ENCODE measurements around the gene GADD45G. TPM values are rescaled to one million over a fixed set of nuclear protein-coding genes. Genes with fewer than 3 reads are reported as not detected.

The GADD45G gene
- polyA plus RNA-seq, 3 donors: 1.1 to 9.0 (median 1.3) TPM

- no peak overlapping the region for H3K4me3 Mint-ChIP-seq
- TF ChIP-seq, protein P1, sequence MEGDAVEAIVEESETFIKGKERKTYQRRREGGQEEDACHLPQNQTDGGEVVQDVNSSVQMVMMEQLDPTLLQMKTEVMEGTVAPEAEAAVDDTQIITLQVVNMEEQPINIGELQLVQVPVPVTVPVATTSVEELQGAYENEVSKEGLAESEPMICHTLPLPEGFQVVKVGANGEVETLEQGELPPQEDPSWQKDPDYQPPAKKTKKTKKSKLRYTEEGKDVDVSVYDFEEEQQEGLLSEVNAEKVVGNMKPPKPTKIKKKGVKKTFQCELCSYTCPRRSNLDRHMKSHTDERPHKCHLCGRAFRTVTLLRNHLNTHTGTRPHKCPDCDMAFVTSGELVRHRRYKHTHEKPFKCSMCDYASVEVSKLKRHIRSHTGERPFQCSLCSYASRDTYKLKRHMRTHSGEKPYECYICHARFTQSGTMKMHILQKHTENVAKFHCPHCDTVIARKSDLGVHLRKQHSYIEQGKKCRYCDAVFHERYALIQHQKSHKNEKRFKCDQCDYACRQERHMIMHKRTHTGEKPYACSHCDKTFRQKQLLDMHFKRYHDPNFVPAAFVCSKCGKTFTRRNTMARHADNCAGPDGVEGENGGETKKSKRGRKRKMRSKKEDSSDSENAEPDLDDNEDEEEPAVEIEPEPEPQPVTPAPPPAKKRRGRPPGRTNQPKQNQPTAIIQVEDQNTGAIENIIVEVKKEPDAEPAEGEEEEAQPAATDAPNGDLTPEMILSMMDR (IDR thresholded peaks at IDR 0.05): no peak
- H3K4me1 ChIP-seq (ENCODE audit: control insufficient read depth in 1 of 2, insufficient read depth in 2 of 2, low read length in 2 of 2): peaks cover 1 to 3% of the 10 kb centered on the region in 2 donors
- WGBS (ENCODE audit: insufficient coverage): 93% methylated on average over 4 of the region's 7 CpGs
- no peak overlapping the region for H3K9ac ChIP-seq (ENCODE audit: insufficient read depth, low read length, poor library complexity, severe bottlenecking)
- no peak overlapping the region for H3K4me3 ChIP-seq (replicated peaks in 1 of 3; ENCODE audit: low read depth in 2 of 3, low read length in 3 of 3)
- H3K27ac Mint-ChIP-seq: no peak overlapping the region
- no peaks in the 10 kb centered on the region for H3K36me3 Mint-ChIP-seq
- DNase-seq: no peak
- peaks cover 17% of the 10 kb centered on the region for H3K4me1 Mint-ChIP-seq
- H3K4me2 ChIP-seq (replicated peaks; ENCODE audit: extremely low read depth, low read length, poor library complexity, severe bottlenecking): no peak overlapping the region
- H3K79me2 ChIP-seq (ENCODE audit: insufficient read depth, low read length): no peaks in the 10 kb centered on the region
- H3K9me3 Mint-ChIP-seq: no peaks in the 10 kb centered on the region
- no peaks in the 10 kb centered on the region for H4K20me1 ChIP-seq (ENCODE audit: insufficient read depth, low read length)
- H3K27ac ChIP-seq (ENCODE audit: low read depth in 1 of 2, low read length in 2 of 2): no peak overlapping the region
- H3K9me3 ChIP-seq (replicated peaks in 1 of 2; ENCODE audit: control insufficient read depth in 1 of 2, insufficient read depth in 1 of 2, low read length in 2 of 2): no peaks in the 10 kb centered on the region
- no peaks in the 10 kb centered on the region for H3K36me3 ChIP-seq (replicated peaks in 1 of 2; ENCODE audit: control insufficient read depth in 1 of 2, insufficient read depth in 2 of 2, low read length in 2 of 2)
- H3K27me3 ChIP-seq (ENCODE audit: control insufficient read depth in 2 of 2, insufficient read depth in 2 of 2, low read length in 2 of 2): no peaks in the 10 kb centered on the region
- H2AFZ ChIP-seq (ENCODE audit: insufficient read depth, low read depth, low read length, poor library complexity, severe bottlenecking): no peak overlapping the region
- intact Hi-C loops (cut with micrococcal nuclease): no loop called here
- peaks cover 14 to 24% (median 16%) of the 10 kb centered on the region in 3 donors for H3K27me3 Mint-ChIP-seq (ENCODE audit: low read depth in 3 of 3)
Observed at GRCh38 chr9:89654025-89654662, 49.3 kb downstream of the GADD45G start.

GRCh38 chr9:89655056-89655989 is 50.5 kb downstream of the GADD45G start:
- H3K36me3 Mint-ChIP-seq: no peaks in the 10 kb centered on the region
- TF ChIP-seq, protein P1 (IDR thresholded peaks at IDR 0.05): no peak
- intact Hi-C loops (cut with micrococcal nuclease): no loop called here
- H3K9me3 Mint-ChIP-seq: no peaks in the 10 kb centered on the region
- no peak overlapping the region for H2AFZ ChIP-seq (ENCODE audit: insufficient read depth, low read depth, low read length, poor library complexity, severe bottlenecking)
- H3K4me3 Mint-ChIP-seq: no peak overlapping the region
- 94% methylated on average over 17 of the region's 17 CpGs for WGBS (ENCODE audit: insufficient coverage)
- peak overlapping the region in 1 of 7 donors; percentile 52 for H3K27ac Mint-ChIP-seq
- peaks cover 11 to 24% (median 18%) of the 10 kb centered on the region in 3 donors for H3K27me3 Mint-ChIP-seq (ENCODE audit: low read depth in 3 of 3)
- H3K79me2 ChIP-seq (ENCODE audit: insufficient read depth, low read length): no peaks in the 10 kb centered on the region
- H3K27ac ChIP-seq (ENCODE audit: low read depth in 1 of 2, low read length in 2 of 2): no peak overlapping the region
- DNase-seq: no peak
- H3K9me3 ChIP-seq (replicated peaks in 1 of 2; ENCODE audit: control insufficient read depth in 1 of 2, insufficient read depth in 1 of 2, low read length in 2 of 2): no peaks in the 10 kb centered on the region
- H4K20me1 ChIP-seq (ENCODE audit: insufficient read depth, low read length): no peaks in the 10 kb centered on the region
- H3K4me1 ChIP-seq (ENCODE audit: control insufficient read depth in 1 of 2, insufficient read depth in 2 of 2, low read length in 2 of 2): peaks cover 13 to 15% of the 10 kb centered on the region in 2 donors
- no peak overlapping the region for H3K4me3 ChIP-seq (replicated peaks in 1 of 3; ENCODE audit: low read depth in 2 of 3, low read length in 3 of 3)
- H3K4me1 Mint-ChIP-seq: peaks cover 29% of the 10 kb centered on the region
- H3K9ac ChIP-seq (ENCODE audit: insufficient read depth, low read length, poor library complexity, severe bottlenecking): no peak overlapping the region
- H3K4me2 ChIP-seq (replicated peaks; ENCODE audit: extremely low read depth, low read length, poor library complexity, severe bottlenecking): no peak overlapping the region
- no peaks in the 10 kb centered on the region for H3K36me3 ChIP-seq (replicated peaks in 1 of 2; ENCODE audit: control insufficient read depth in 1 of 2, insufficient read depth in 2 of 2, low read length in 2 of 2)
- H3K27me3 ChIP-seq (ENCODE audit: control insufficient read depth in 2 of 2, insufficient read depth in 2 of 2, low read length in 2 of 2): no peaks in the 10 kb centered on the region

Other genes with a start within 250 kb of the GADD45G start
- 100 to 1,000 TPM in 1 of 3 donors, 10 to 100 TPM in 2; 28.2 to 117 (median 28.6) TPM for gene SEMA4D, start 106.9 kb upstream of the GADD45G start, polyA plus RNA-seq